Left ventricle myocardium inferior (tissue), 1 donor: Measurements from ENCODE around the gene ELFN2. TPM values are rescaled to one million over a fixed set of nuclear protein-coding genes. Genes with fewer than 3 reads are reported as not detected.

ENCODE experiments used
- DNase-seq: peaks from one replicate; pipeline ENCODE4 v3.0.0-alpha.2; 2020
- H3K27ac ChIP-seq: fragments of 200-600 bp; replicated peaks from 2 replicates; pipeline ENCODE4 v1.8.0; 2021
- H3K27me3 ChIP-seq: fragments of 200-600 bp; 2 replicates; pipeline ENCODE4 v1.8.0; 2021; ENCODE audit warnings: low read depth
- H3K36me3 ChIP-seq: fragments of 200-600 bp; 2 replicates; pipeline ENCODE4 v1.8.0; 2021
- H3K4me1 ChIP-seq: fragments of 200-600 bp; 2 replicates; pipeline ENCODE4 v1.8.0; 2021
- H3K4me3 ChIP-seq: fragments of 200-600 bp; 2 replicates; pipeline ENCODE4 v1.8.0; 2021; ENCODE audit warnings: mild to moderate bottlenecking, moderate library complexity
- H3K9me3 ChIP-seq: fragments of 200-600 bp; replicated peaks from 2 replicates; pipeline ENCODE4 v1.8.0; 2021
- CTCF ChIP-seq: fragments of 200-600 bp; IDR thresholded peaks from 2 replicates; pipeline ENCODE4 v1.8.0; 2021; ENCODE audit warnings: antibody characterized with exemption, mild to moderate bottlenecking, borderline replicate concordance
- intact Hi-C: fragments of 100-400 bp; cut with micrococcal nuclease; formaldehyde crosslinking; loops from one replicate; pipeline ENCODE4 v1.11.0; 2022
- total RNA-seq: library from RNA; stranded (reverse); fragmentation: NEBNext Ultra II Directional; extraction: Animal tissue kit (Norgen Biotek cat#: 25700); gene quantifications from one replicate; pipeline ENCODE4 v1.2.1, GENCODE V29; 2021
- donor health status: DM: no; HTN: yes; CAD: no; lungs with severe emphysema.

Gene ELFN2
- total RNA-seq, 1 donor from 2014 or later = not detected

DNA sequence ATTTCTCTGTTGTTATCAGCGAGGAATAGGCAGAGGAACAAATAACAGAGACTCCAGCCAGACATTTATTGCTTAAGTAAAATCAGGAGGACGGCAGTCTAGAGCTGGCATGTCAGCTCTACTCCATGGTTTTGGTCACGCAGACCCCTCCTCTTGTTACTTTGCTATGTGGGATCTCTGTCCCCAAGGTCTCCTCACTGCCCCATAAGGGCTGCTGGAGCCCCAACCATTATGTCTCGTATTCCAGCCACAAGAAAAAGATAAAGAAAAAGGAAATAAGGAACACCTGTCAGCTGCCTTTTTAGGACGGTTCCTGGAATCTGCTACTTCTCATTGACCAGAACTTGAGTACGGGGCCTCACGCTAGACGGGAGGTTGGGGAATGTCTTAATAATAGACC, 70.4 kb downstream of the ELFN2 start:
- DNase-seq = no peak
- intact Hi-C loops = no loop called here
- Histone ChIP-seq H3K36me3 (no peaks in the 10 kb centered on the region), H3K9me3 (no peaks in the 10 kb centered on the region), H3K27me3 (peaks cover 81% of the 10 kb centered on the region), H3K4me1 (no peaks in the 10 kb centered on the region), H3K4me3 (no peak overlapping the region), H3K27ac (no peak overlapping the region)
- TF ChIP-seq CTCF = no peak

- intact Hi-C loops = no loop called here
- TF ChIP-seq CTCF = no peak
- Histone ChIP-seq H3K27me3 (peaks cover 91% of the 10 kb centered on the region), H3K36me3 (no peaks in the 10 kb centered on the region), H3K4me3 (no peak overlapping the region), H3K27ac (no peak overlapping the region), H3K9me3 (no peaks in the 10 kb centered on the region), H3K4me1 (no peaks in the 10 kb centered on the region)
- DNase-seq = no peak
Observed at GRCh38 chr22:37355174-37355573, 72.1 kb downstream of the ELFN2 start.

DNA sequence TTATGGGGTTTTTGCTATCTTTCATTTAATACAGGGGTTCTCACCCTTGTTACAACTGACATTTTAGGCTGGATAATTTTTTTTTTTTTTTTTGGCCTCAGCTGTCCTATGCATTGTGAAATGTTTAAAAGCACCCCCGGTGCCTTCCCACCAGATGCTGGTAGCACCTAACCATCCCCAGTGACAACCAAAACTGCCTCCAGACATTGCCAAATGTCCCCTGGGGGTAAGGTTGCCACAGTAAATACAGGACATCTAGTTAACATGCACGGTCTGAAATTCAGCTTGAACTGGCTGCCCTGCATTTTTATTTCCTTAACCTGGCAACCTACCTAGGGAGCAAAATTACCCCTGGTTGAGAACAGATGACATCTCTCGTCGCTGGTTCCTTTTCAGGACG, 72.6 kb downstream of the ELFN2 start:
- no peaks in the 10 kb centered on the region for H3K36me3 ChIP-seq
- TF ChIP-seq CTCF = no peak
- H3K9me3 ChIP-seq = no peaks in the 10 kb centered on the region
- no peaks in the 10 kb centered on the region for H3K4me1 ChIP-seq
- H3K4me3 ChIP-seq = no peak overlapping the region
- intact Hi-C loops = no loop called here
- H3K27ac ChIP-seq = no peak overlapping the region
- no peak for DNase-seq
- peaks cover 92% of the 10 kb centered on the region for H3K27me3 ChIP-seq

- Histone ChIP-seq H3K4me1 (no peaks in the 10 kb centered on the region), H3K27me3 (peaks cover 92% of the 10 kb centered on the region), H3K27ac (no peak overlapping the region), H3K36me3 (no peaks in the 10 kb centered on the region), H3K9me3 (no peaks in the 10 kb centered on the region), H3K4me3 (no peak overlapping the region)
- TF ChIP-seq CTCF = no peak
- DNase-seq = no peak
- intact Hi-C loops = no loop called here
Observed at GRCh38 chr22:37354261-37354660, 73.0 kb downstream of the ELFN2 start.

- Histone ChIP-seq H3K36me3 (no peaks in the 10 kb centered on the region), H3K27ac (no peak overlapping the region), H3K4me3 (no peak overlapping the region), H3K9me3 (no peaks in the 10 kb centered on the region), H3K27me3 (peaks cover 92% of the 10 kb centered on the region), H3K4me1 (no peaks in the 10 kb centered on the region)
- DNase-seq = no peak
- TF ChIP-seq CTCF = no peak
- intact Hi-C loops = no loop called here
Observed at GRCh38 chr22:37353839-37354238, 73.4 kb downstream of the ELFN2 start.

GRCh38 chr22:37352481-37352880, 74.8 kb downstream of the ELFN2 start:
- TF ChIP-seq CTCF = no peak
- Histone ChIP-seq H3K4me1 (no peaks in the 10 kb centered on the region), H3K36me3 (no peaks in the 10 kb centered on the region), H3K27ac (no peak overlapping the region), H3K4me3 (no peak overlapping the region), H3K9me3 (no peaks in the 10 kb centered on the region), H3K27me3 (peaks cover 79% of the 10 kb centered on the region)
- intact Hi-C loops = no loop called here
- no peak for DNase-seq
